GM13977 (cell line): ENCODE measurements around the gene MAD1L1.

Experiments
- DNase-seq: peaks from one replicate; pipeline ENCODE4 v3.0.0; 2012; ENCODE audit warnings: low spot score
- CTCF ChIP-seq: IDR thresholded peaks from 2 replicates; pipeline ENCODE4 v1.5.1; 2012; ENCODE audit warnings: mild to moderate bottlenecking, control low read depth; ENCODE audit not compliant: insufficient read depth; ENCODE audit errors: extremely low read depth, missing control alignments
- in situ Hi-C: fragments of 300-500 bp; cut with MboI; formaldehyde crosslinking; loops from one replicate; pipeline ENCODE4 v1.12.0; 2022; ENCODE audit warnings: low sequenced_read_pairs, low pct_unique_long_range_greater_than_20kb, mixed read lengths, inconsistent platforms; ENCODE audit not compliant: unreplicated experiment

The MAD1L1 gene

GRCh38 chr7:2205036-2205780 lies 27.5 kb downstream of the MAD1L1 start:
- TF ChIP-seq CTCF: no peak
- in situ Hi-C loops: loop anchor here (25.0 kb wide), 1 partner anchor 618 kb away; no protein-coding TSS in a partner anchor
- no peak for DNase-seq

- no peak for DNase-seq
- in situ Hi-C loops: loop anchor here (25.0 kb wide), 1 partner anchor 617 kb away; no protein-coding TSS in a partner anchor
- no peak for TF ChIP-seq CTCF
Observed at GRCh38 chr7:2204446-2204845, 28.3 kb downstream of the MAD1L1 start.

- no peak for TF ChIP-seq CTCF
- in situ Hi-C loops: loop anchor here (25.0 kb wide), 1 partner anchor 617 kb away; no protein-coding TSS in a partner anchor
- no peak for DNase-seq
Observed at GRCh38 chr7:2203766-2204300, 28.9 kb downstream of the MAD1L1 start.

- DNase-seq: no peak
- in situ Hi-C loops: loop anchor here (25.0 kb wide), 1 partner anchor 616 kb away; no protein-coding TSS in a partner anchor
- no peak for TF ChIP-seq CTCF
Observed at GRCh38 chr7:2202901-2203765, 29.6 kb downstream of the MAD1L1 start.

GRCh38 chr7:2202361-2202761 lies 30.4 kb downstream of the MAD1L1 start:
- DNase-seq: no peak
- in situ Hi-C loops: loop anchor here (25.0 kb wide), 1 partner anchor 615 kb away; no protein-coding TSS in a partner anchor
- no peak for TF ChIP-seq CTCF

GRCh38 chr7:2201686-2202360 lies 30.9 kb downstream of the MAD1L1 start:
- no peak for TF ChIP-seq CTCF
- in situ Hi-C loops: loop anchor here (25.0 kb wide), 1 partner anchor 615 kb away; no protein-coding TSS in a partner anchor
- DNase-seq: no peak
